Kidney (tissue), 14 donors: ENCODE results near the gene FBXL16. TPM values are rescaled to one million over a fixed set of nuclear protein-coding genes. Genes with fewer than 3 reads are reported as not detected.
A peak's percentile ranks its signal among the peaks of the same experiment; 100 is the strongest.

Experiments
- DNase-seq, 5 donors: peaks; one replicate each; pipeline ENCODE4 v3.0.0-alpha.2; 2013 to 2020
- FAIRE-seq: peaks from 2 replicates; lab custom pipeline; 2012; peaks lifted over from hg19 to GRCh38; lab: Jason Lieb, UNC
- H3K27ac ChIP-seq, 2 donors: one replicate each; pipeline ENCODE4 v1.7.0; 2013; ENCODE audit warnings: low read depth in 2 of 2, low read length in 2 of 2, inconsistent platforms in 1 of 2
- H3K27me3 ChIP-seq: one replicate; pipeline ENCODE4 v1.7.1; 2013; ENCODE audit warnings: low read length, inconsistent platforms; ENCODE audit not compliant: control insufficient read depth, insufficient read depth
- H3K36me3 ChIP-seq, 3 donors: one replicate each; pipeline versions ENCODE4 v1.7.0 to v1.7.1; 2013; ENCODE audit warnings: low read length in 3 of 3, control low read depth in 1 of 3, inconsistent platforms in 1 of 3; ENCODE audit not compliant: insufficient read depth in 3 of 3, control insufficient read depth in 2 of 3
- H3K4me1 ChIP-seq, 3 donors: one replicate each; pipeline versions ENCODE4 v1.7.0 to v1.7.1; 2013; ENCODE audit warnings: low read length in 3 of 3, inconsistent platforms in 1 of 3, low read depth in 1 of 3; ENCODE audit not compliant: control insufficient read depth in 2 of 3, insufficient read depth in 2 of 3
- H3K4me3 ChIP-seq, 3 donors: one replicate each; pipeline versions ENCODE4 v1.7.0 to v1.8.1; 2013; ENCODE audit warnings: low read length in 3 of 3, control low read depth in 1 of 3, inconsistent platforms in 1 of 3
- H3K9ac ChIP-seq, 3 donors: one replicate each; pipeline versions ENCODE4 v1.7.0 to v1.7.1; 2013; ENCODE audit warnings: low read length in 3 of 3, control low read depth in 1 of 3, inconsistent platforms in 1 of 3
- H3K9me3 ChIP-seq, 3 donors: one replicate each; pipeline versions ENCODE4 v1.7.0 to v1.7.1; 2013; ENCODE audit warnings: low read length in 3 of 3, control low read depth in 1 of 3, inconsistent platforms in 1 of 3; ENCODE audit not compliant: control insufficient read depth in 2 of 3, insufficient read depth in 1 of 3
- intact Hi-C: fragments of 100-400 bp; cut with DNase I; formaldehyde crosslinking; loops from one replicate; pipeline ENCODE4 v1.11.1; 2022
- polyA plus RNA-seq: library from polyadenylated mRNA; stranded (reverse); fragments of 350-450 nt; fragmentation: Illumina TruSeq; extraction: RNeasy Lipid Tissue Mini Kit (QIAGEN cat#74804); gene quantifications from one replicate; pipeline ENCODE4 v1.2.3, GENCODE V29; 2014; ENCODE audit warnings: low read depth, low replicate concordance; ENCODE audit not compliant: insufficient read depth
- total RNA-seq: library from RNA; stranded (reverse); fragmentation: NEBNext Ultra II Directional; extraction: Animal tissue kit (Norgen Biotek cat#: 25700); gene quantifications from one replicate; pipeline ENCODE4 v1.2.1, GENCODE V29; 2021
- TF ChIP-seq, protein P1 (sequence below): IDR thresholded peaks from 3 replicates; pipeline ENCODE4 v1.5.1; 2012; ENCODE audit warnings: mild to moderate bottlenecking, moderate library complexity, borderline replicate concordance; ENCODE audit not compliant: insufficient read depth; ENCODE audit errors: extremely low read depth
- donor health status: control.
- donor health status: control.
- donor health status: control.
- donor health status: control.
- donor health status: control.
- donor health status: DM: yes; HTN: yes; CAD: no.
- donor health status: Normal renal cell carcinoma (clear cell type).

Gene FBXL16
- total and polyA plus RNA-seq, 2 donors from 2014 or later: 12.0 to 44.9 TPM

DNA sequence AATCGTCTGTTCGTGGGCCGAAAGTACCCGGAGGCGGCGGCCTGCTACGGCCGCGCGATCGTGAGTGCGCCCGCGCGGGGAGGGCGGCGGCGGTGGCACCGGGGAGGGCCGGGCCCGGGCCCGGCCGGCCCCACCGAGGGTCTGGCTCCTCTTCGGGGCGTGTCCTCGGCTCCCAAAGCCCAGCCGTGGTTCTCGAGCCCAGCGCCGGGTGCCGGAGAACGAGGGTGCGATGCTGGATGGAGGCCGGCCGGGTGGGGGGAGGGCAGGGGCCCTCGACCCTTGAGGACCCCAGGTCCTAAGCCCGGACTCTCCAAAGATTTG lies 25.0 kb downstream of the FBXL16 start:
- peak overlapping the region; percentile 9 to 51 for H3K27ac ChIP-seq
- FAIRE-seq (no peak), DNase-seq (no peak)
- peaks cover 5 to 19% (median 8%) of the 10 kb centered on the region in 3 donors for H3K36me3 ChIP-seq
- H3K9ac ChIP-seq: peak overlapping the region in 2 of 3 donors; percentile 64 to 71
- peak overlapping the region; percentile 42 to 79 (median 77) for H3K4me3 ChIP-seq
- intact Hi-C loops: no loop called here
- TF ChIP-seq, protein P1, sequence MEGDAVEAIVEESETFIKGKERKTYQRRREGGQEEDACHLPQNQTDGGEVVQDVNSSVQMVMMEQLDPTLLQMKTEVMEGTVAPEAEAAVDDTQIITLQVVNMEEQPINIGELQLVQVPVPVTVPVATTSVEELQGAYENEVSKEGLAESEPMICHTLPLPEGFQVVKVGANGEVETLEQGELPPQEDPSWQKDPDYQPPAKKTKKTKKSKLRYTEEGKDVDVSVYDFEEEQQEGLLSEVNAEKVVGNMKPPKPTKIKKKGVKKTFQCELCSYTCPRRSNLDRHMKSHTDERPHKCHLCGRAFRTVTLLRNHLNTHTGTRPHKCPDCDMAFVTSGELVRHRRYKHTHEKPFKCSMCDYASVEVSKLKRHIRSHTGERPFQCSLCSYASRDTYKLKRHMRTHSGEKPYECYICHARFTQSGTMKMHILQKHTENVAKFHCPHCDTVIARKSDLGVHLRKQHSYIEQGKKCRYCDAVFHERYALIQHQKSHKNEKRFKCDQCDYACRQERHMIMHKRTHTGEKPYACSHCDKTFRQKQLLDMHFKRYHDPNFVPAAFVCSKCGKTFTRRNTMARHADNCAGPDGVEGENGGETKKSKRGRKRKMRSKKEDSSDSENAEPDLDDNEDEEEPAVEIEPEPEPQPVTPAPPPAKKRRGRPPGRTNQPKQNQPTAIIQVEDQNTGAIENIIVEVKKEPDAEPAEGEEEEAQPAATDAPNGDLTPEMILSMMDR: no peak
- H3K27me3 ChIP-seq: no peaks in the 10 kb centered on the region
- H3K9me3 ChIP-seq: no peaks in the 10 kb centered on the region
- H3K4me1 ChIP-seq: peaks cover 0 to 42% (median 12%) of the 10 kb centered on the region in 3 donors

DNA sequence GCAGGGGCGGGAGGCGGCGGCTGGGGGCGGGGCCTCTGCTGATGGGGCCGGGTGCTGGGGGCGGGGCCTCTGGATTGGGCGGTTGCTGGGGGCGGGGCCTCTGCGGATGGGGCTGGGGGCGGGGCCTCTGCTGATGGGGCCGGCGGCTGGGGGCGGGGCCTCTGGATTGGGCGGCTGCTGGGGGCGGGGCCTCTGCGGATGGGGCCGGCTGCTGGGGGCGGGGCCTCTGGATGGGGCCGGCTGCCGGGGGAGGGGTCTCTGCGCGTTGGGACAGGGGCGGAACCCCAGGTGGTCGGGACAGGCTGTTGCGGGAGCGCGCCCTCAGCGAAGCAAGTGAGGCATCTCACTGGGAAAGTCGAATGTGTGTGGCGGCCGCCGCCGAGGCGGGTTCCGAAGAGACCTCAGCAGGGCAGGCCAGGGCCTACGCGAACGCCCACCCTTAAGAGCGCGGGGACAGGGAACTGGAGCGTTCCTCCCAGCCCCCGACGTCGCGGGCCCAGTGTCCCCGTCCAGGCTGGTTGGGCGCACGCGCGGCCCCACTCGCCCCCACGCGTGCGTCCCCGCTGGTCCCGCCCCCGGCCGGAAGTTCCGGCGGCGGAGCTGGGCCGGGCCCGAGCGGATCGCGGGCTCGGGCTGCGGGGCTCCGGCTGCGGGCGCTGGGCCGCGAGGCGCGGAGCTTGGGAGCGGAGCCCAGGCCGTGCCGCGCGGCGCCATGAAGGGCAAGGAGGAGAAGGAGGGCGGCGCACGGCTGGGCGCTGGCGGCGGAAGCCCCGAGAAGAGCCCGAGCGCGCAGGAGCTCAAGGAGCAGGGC lies 25.6 kb downstream of the FBXL16 start, which contains the start of gene STUB1:
TSS of gene STUB1 (plus strand) at position 597 of the 811 bp plus-strand sequence. CDS start at position 713, 116 bp downstream.
- TF ChIP-seq, protein P1: no peak
- DNase-seq (peak; percentile 91 to 97 (median 94)), FAIRE-seq (no peak)
- Histone ChIP-seq H3K27ac (peak within 1 kb of the TSS; percentile 93 to 94), H3K9ac (peak within 1 kb of the TSS; percentile 26 to 71 (median 64)), H3K36me3 (peaks cover 5 to 19% (median 8%) of the 10 kb centered on the region in 3 donors), H3K9me3 (no peaks in the 10 kb centered on the region), H3K4me1 (peaks cover 0 to 41% (median 12%) of the 10 kb centered on the region in 3 donors), H3K27me3 (no peaks in the 10 kb centered on the region), H3K4me3 (peak within 1 kb of the TSS; percentile 61 to 79 (median 77))
- intact Hi-C loops: no loop called here

DNA sequence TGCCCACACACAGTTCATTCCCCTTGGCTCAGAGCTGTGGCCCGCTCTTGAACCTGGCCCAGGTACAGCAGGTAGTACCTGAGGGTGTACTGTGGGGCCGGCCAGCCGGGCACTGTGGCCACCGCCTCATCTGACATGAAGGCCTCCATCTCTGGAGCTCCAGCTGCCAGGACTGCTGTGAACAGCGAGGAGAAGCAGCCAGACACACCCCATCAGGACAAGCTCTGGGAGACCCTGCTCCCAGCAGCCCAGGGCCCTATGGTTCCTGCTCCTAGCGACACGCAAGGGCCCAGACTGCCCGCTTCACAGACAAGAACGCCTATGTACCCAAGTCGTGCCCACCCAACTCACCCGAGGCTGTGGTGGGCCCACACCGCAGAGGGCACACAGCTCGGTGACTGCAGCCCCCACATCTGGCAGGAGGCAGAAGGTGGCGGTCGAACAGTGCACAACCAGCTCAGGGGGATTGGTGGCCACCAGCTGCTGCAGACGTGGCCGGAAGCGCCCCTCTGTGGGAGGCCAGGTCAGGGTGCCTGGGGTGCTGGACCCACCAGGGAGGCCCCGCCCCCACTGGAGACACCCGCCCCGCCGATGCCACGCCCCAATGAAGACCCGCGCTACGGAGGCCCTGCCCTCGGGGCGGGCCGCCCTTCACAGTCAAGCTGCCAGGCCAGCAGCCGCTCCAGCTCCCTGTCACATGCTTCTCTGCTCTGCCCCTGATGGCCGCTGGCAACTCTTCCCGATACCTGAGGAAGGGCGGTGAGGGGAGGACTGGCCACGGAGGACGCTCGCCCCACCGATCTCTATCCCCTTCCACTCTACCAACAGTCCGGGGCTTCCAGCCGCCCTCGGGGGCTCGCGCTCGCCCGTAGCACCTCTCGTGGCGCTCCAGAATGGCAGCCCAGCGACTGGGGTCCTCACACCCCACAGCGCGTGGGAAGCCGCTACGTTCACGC lies 26.5 kb downstream of the FBXL16 start:
- H3K36me3 ChIP-seq: peaks cover 5 to 19% (median 8%) of the 10 kb centered on the region in 3 donors
- TF ChIP-seq, protein P1: no peak
- DNase-seq (peak; percentile 83 to 94 (median 90)), FAIRE-seq (no peak)
- intact Hi-C loops: no loop called here
- peak overlapping the region in 1 of 3 donors; percentile 19 for H3K9ac ChIP-seq
- H3K27ac ChIP-seq: peak overlapping the region; percentile 70 to 82
- H3K27me3 ChIP-seq: no peaks in the 10 kb centered on the region
- H3K4me3 ChIP-seq: peak overlapping the region in 2 of 3 donors; percentile 36 to 57
- peaks cover 0 to 41% (median 12%) of the 10 kb centered on the region in 3 donors for H3K4me1 ChIP-seq
- no peaks in the 10 kb centered on the region for H3K9me3 ChIP-seq
